HepG2 (cell line): Measurements from ENCODE around the gene CDHR3. TPM values are rescaled to one million over a fixed set of nuclear protein-coding genes. Genes with fewer than 3 reads are reported as not detected.

ENCODE experiments used
- ATAC-seq: fragments of 200-7000 bp; cut with Tn5 transposase; 3 replicates; pipeline ENCODE4 v1.9.1; 2020; ENCODE audit warnings: mild to moderate bottlenecking, moderate library complexity
- BruUV-seq: library from RNA; stranded (reverse); fragments of 400-500 nt; replicated peaks from 2 replicates; lab custom pipeline; 2021; lab: Mats Ljungman, UMichigan
- CTCF ChIA-PET: fragments of 300-600 bp; formaldehyde crosslinking; extraction: SDS; loops from one replicate; lab custom pipeline; 2021; ENCODE audit warnings: low total read pairs, inconsistent platforms, low intra/inter-chr PET ratio; lab: Yijun Ruan, JAX
- POLR2A ChIA-PET: fragments of 350-600 bp; sonication (Branson Sonifier 250); formaldehyde crosslinking; loops from one replicate; lab custom pipeline; 2020; ENCODE audit warnings: antibody characterized with exemption, inconsistent platforms; lab: Yijun Ruan, JAX
- DNase-seq: peaks from one replicate; pipeline ENCODE4 v3.0.0-alpha.2; 2015; ENCODE audit warnings: low spot score
- FAIRE-seq: peaks from 3 replicates; lab custom pipeline; 2011; peaks lifted over from hg19 to GRCh38; lab: Jason Lieb, UNC
- H2AFZ ChIP-seq: one replicate; pipeline ENCODE4 v1.6.1; 2011; ENCODE audit warnings: low read length, inconsistent platforms
- H3K27ac ChIP-seq: fragments of 300-600 bp; 3 replicates; pipeline ENCODE4 v1.8.0; 2011; ENCODE audit warnings: mixed run types, mild to moderate bottlenecking, mixed read lengths, low read length, inconsistent platforms; ENCODE audit not compliant: insufficient read depth; ENCODE audit errors: extremely low read length
- H3K27me3 ChIP-seq, 2 experiments: fragments of 200-600 bp in 1 of 2; 2 replicates in 1 of 2; 3 replicates in 1 of 2; pipeline versions ENCODE4 v1.6.0 to v1.8.0; 2011; ENCODE audit warnings: low read length in 2 of 2, mild to moderate bottlenecking in 2 of 2, moderate library complexity in 2 of 2, inconsistent platforms in 1 of 2; ENCODE audit not compliant: insufficient read depth in 2 of 2, control insufficient read depth in 1 of 2
- H3K36me3 ChIP-seq, 2 experiments: fragments of 200-600 bp in 1 of 2; replicated peaks in 1 of 2; 2 replicates in 1 of 2; 3 replicates in 1 of 2; pipeline versions ENCODE4 v1.5.1 to v1.8.0; 2011; ENCODE audit warnings: low read length in 2 of 2, inconsistent platforms in 1 of 2; ENCODE audit not compliant: insufficient read depth in 2 of 2, control insufficient read depth in 1 of 2
- H3K4me1 ChIP-seq: 2 replicates; pipeline ENCODE4 v1.5.1; 2012; ENCODE audit warnings: low read length, inconsistent platforms; ENCODE audit not compliant: insufficient read depth
- H3K4me2 ChIP-seq: 2 replicates; pipeline ENCODE4 v1.6.0; 2011; ENCODE audit warnings: low read depth, low read length, inconsistent platforms
- H3K4me3 ChIP-seq, 3 experiments: fragments of 200-600 bp in 1 of 3; sonication (generic), shearing (Covaris generic) in 1 of 3; replicated peaks in 1 of 3; 2 replicates each; pipeline ENCODE4 v1.5.1; 2011 to 2016; ENCODE audit warnings: low read length in 3 of 3, inconsistent platforms in 2 of 3, low read depth in 2 of 3, mild to moderate bottlenecking in 2 of 3, control low read depth in 1 of 3, mixed read lengths in 1 of 3; ENCODE audit not compliant: insufficient read depth in 1 of 3
- H3K79me2 ChIP-seq: one replicate; pipeline ENCODE4 v1.6.1; 2011; ENCODE audit warnings: low read length, inconsistent platforms; ENCODE audit not compliant: insufficient read depth
- H3K9ac ChIP-seq: 2 replicates; pipeline ENCODE4 v1.6.0; 2011; ENCODE audit warnings: mild to moderate bottlenecking, low read depth, low read length, inconsistent platforms; ENCODE audit not compliant: insufficient read depth
- H3K9me3 ChIP-seq: 2 replicates; pipeline ENCODE4 v1.5.1; 2012; ENCODE audit warnings: mild to moderate bottlenecking, low read length
- H4K20me1 ChIP-seq: 2 replicates; pipeline ENCODE4 v1.6.0; 2011; ENCODE audit warnings: inconsistent platforms, mild to moderate bottlenecking, low read length, moderate library complexity; ENCODE audit not compliant: insufficient read depth
- ATF6 ChIP-seq: sonication (generic); formaldehyde crosslinking; conservative IDR thresholded peaks from 2 replicates; pipeline ENCODE4 v1.4.0; 2020; ENCODE audit warnings: missing genetic modification reagents
- BHLHE40 ChIP-seq: IDR thresholded peaks from 2 replicates; pipeline ENCODE4 v1.6.1; 2011; ENCODE audit warnings: low read length, improper control_type of control experiment
- GABPB1 ChIP-seq: IDR thresholded peaks from 2 replicates; pipeline ENCODE4 v1.6.1; 2016; ENCODE audit warnings: mild to moderate bottlenecking, missing genetic modification reagents, moderate library complexity, missing compliant biosample characterization
- GZF1 ChIP-seq: sonication (generic); formaldehyde crosslinking; IDR thresholded peaks from 2 replicates; pipeline ENCODE4 v1.5.1; 2020; ENCODE audit warnings: mild to moderate bottlenecking, missing genetic modification reagents
- MTA3 ChIP-seq: sonication (generic); formaldehyde crosslinking; IDR thresholded peaks from 2 replicates; pipeline ENCODE4 v1.4.0; 2020; ENCODE audit warnings: missing genetic modification reagents
- MTF2 ChIP-seq: sonication (generic); formaldehyde crosslinking; IDR thresholded peaks from 2 replicates; pipeline ENCODE4 v1.5.0; 2020; ENCODE audit warnings: missing genetic modification reagents, borderline replicate concordance
- PHF8 ChIP-seq: sonication (generic); formaldehyde crosslinking; IDR thresholded peaks from 2 replicates; pipeline ENCODE4 v1.5.0; 2020; ENCODE audit warnings: missing genetic modification reagents
- RELA ChIP-seq: sonication (generic); formaldehyde crosslinking; IDR thresholded peaks from 2 replicates; pipeline ENCODE4 v1.4.0; 2020; ENCODE audit warnings: missing genetic modification reagents
- SMAD9 ChIP-seq: sonication (generic); formaldehyde crosslinking; IDR thresholded peaks from 2 replicates; pipeline ENCODE4 v1.5.1; 2020; ENCODE audit warnings: mild to moderate bottlenecking, missing genetic modification reagents
- STAT5B ChIP-seq: sonication (generic); formaldehyde crosslinking; IDR thresholded peaks from 2 replicates; pipeline ENCODE4 v1.4.0; 2020; ENCODE audit warnings: missing genetic modification reagents
- ZBTB46 ChIP-seq: sonication (generic); formaldehyde crosslinking; IDR thresholded peaks from 2 replicates; pipeline ENCODE4 v1.4.0; 2020; ENCODE audit warnings: mild to moderate bottlenecking, missing genetic modification reagents, borderline replicate concordance
- ZFP41 ChIP-seq: sonication (generic); formaldehyde crosslinking; IDR thresholded peaks from 2 replicates; pipeline ENCODE4 v1.4.0; 2020; ENCODE audit warnings: mild to moderate bottlenecking, missing genetic modification reagents, borderline replicate concordance
- ZNF350 ChIP-seq: sonication (generic); formaldehyde crosslinking; IDR thresholded peaks from 2 replicates; pipeline ENCODE4 v1.4.0; 2020; ENCODE audit warnings: mild to moderate bottlenecking, low read depth, missing genetic modification reagents, borderline replicate concordance
- ZNF383 ChIP-seq: sonication (generic); formaldehyde crosslinking; IDR thresholded peaks from 2 replicates; pipeline ENCODE4 v1.4.0; 2020; ENCODE audit warnings: missing genetic modification reagents, mild to moderate bottlenecking, borderline replicate concordance
- ZNF512 ChIP-seq: sonication (generic); formaldehyde crosslinking; IDR thresholded peaks from 2 replicates; pipeline ENCODE4 v1.4.0; 2020; ENCODE audit warnings: mild to moderate bottlenecking, missing genetic modification reagents
- ZNF572 ChIP-seq: sonication (generic); formaldehyde crosslinking; IDR thresholded peaks from 2 replicates; pipeline ENCODE4 v1.5.1; 2020; ENCODE audit warnings: mild to moderate bottlenecking, missing genetic modification reagents
- WGBS: methylation state at CpG from one replicate; pipeline ENCODE4 v1.1.6; 2017; ENCODE audit warnings: low lambda C conversion rate; 5-methylcytosine and 5-hydroxymethylcytosine counted together
- in situ Hi-C: cut with HindIII; loops from 2 replicates; pipeline ENCODE4 v1.10.0; 2017; ENCODE audit warnings: low pct_unique_long_range_greater_than_20kb; ENCODE audit not compliant: extremely low pct_ligation_motif_present
- intact Hi-C: fragments of 100-400 bp; cut with micrococcal nuclease; formaldehyde crosslinking; loops from one replicate; pipeline ENCODE4 v1.10.0; 2022; ENCODE audit not compliant: unreplicated experiment
- polyA plus RNA-seq, 8 experiments: library from polyadenylated mRNA; depleted of rRNA in 3 of 8; stranded (reverse) in 7 of 8; unstranded in 1 of 8; fragments of >200 nt; fragmentation: Illumina TruSeq in 4 of 8; extraction: Trizol in 4 of 8; gene quantifications; 2 replicates each; pipeline versions ENCODE4 v1.2.1 to v1.2.3, GENCODE V29; 2011 to 2016; ENCODE audit warnings: low read depth in 4 of 8, missing spikeins in 1 of 8, mixed read lengths in 1 of 8; ENCODE audit not compliant: insufficient read depth in 1 of 8
- total RNA-seq, 5 experiments: library from RNA; depleted of rRNA; stranded (reverse); fragments of >200 nt; fragmentation: Illumina TruSeq; extraction: Trizol; gene quantifications; 2 replicates each; pipeline ENCODE4 v1.2.3, GENCODE V29; 2016; ENCODE audit warnings: low read depth in 1 of 5

CDHR3 gene
- total and polyA plus RNA-seq, 2 of the 13 experiments (the other 11 are each of a cell fraction or from before 2014, with no cell fraction given): 6.5 to 11.8 TPM

GRCh38 chr7:106047184-106047583 lies 84.1 kb downstream of the CDHR3 start:
- no peak for DNase-seq
- ChIA-PET POLR2A (no interaction called here), CTCF (no interaction called here)
- H3K36me3 ChIP-seq: no peaks in the 10 kb centered on the region
- H3K4me2 ChIP-seq: no peak overlapping the region
- no peaks in the 10 kb centered on the region for H3K79me2 ChIP-seq
- WGBS: 22% methylated on average over 5 of the region's 5 CpGs
- no peak overlapping the region for H3K4me3 ChIP-seq
- no peak overlapping the region for H3K27ac ChIP-seq
- no peak overlapping the region for H2AFZ ChIP-seq
- H3K9me3 ChIP-seq: no peaks in the 10 kb centered on the region
- TF ChIP-seq GZF1 (CRISPR knock-in tag) (no peak), RELA (CRISPR knock-in tag) (no peak), SMAD9 (no peak), ZNF512 (CRISPR knock-in tag) (no peak), BHLHE40 (no peak), ZNF383 (CRISPR knock-in tag) (no peak), ZNF350 (no peak), ZBTB46 (no peak), STAT5B (CRISPR knock-in tag) (no peak), GABPB1 (CRISPR knock-in tag) (no peak), PHF8 (CRISPR knock-in tag) (no peak), ZFP41 (CRISPR knock-in tag) (no peak), MTA3 (CRISPR knock-in tag) (no peak), ZNF572 (CRISPR knock-in tag) (no peak), ATF6 (no peak), MTF2 (CRISPR knock-in tag) (no peak)
- H4K20me1 ChIP-seq: no peaks in the 10 kb centered on the region
- FAIRE-seq: no peak
- H3K4me1 ChIP-seq: peaks cover 27% of the 10 kb centered on the region
- BruUV-seq: no TSS peak
- in situ Hi-C loops: no loop called here
- H3K27me3 ChIP-seq: peaks cover 0 to 18% of the 10 kb centered on the region in 2 experiments
- ATAC-seq: no peak
- intact Hi-C loops: no loop called here
- no peak overlapping the region for H3K9ac ChIP-seq
